HG02623 (cell line): ENCODE measurements around the gene IVD.

Source experiments
- ATAC-seq: cut with Tn5 transposase; IDR thresholded peaks from one replicate; pipeline ENCODE4 v1.9.1; 2021; ENCODE audit warnings: moderate library complexity; ENCODE audit not compliant: unreplicated experiment

Gene IVD

GRCh38 chr15:40436892-40437751 is 31.5 kb downstream of the IVD start:
- no peak for ATAC-seq

- ATAC-seq, result no peak
Observed at GRCh38 chr15:40437752-40438687, 32.4 kb downstream of the IVD start.

GRCh38 chr15:40438712-40439111 is 33.1 kb downstream of the IVD start:
- no peak for ATAC-seq

GRCh38 chr15:40439461-40439959 is 33.9 kb downstream of the IVD start:
- no peak for ATAC-seq

- ATAC-seq, result no peak
Observed at GRCh38 chr15:40439960-40440742, 34.6 kb downstream of the IVD start.

- peak; percentile 92 for ATAC-seq
Observed at GRCh38 chr15:40440743-40441564, 35.4 kb downstream of the IVD start, which contains the start of gene BAHD1. Gene BAHD1, plus strand, starts transcription at chr15:40440953. Its CDS starts 17,512 bp downstream, at chr15:40458465.

- ATAC-seq, result no peak
Observed at GRCh38 chr15:40441565-40442531, 36.3 kb downstream of the IVD start.

- no peak for ATAC-seq
Observed at GRCh38 chr15:40443255-40443654, 37.7 kb downstream of the IVD start.

GRCh38 chr15:40443846-40444245 is 38.3 kb downstream of the IVD start:
- no peak for ATAC-seq

- no peak for ATAC-seq
Observed at GRCh38 chr15:40444736-40445135, 39.1 kb downstream of the IVD start.

GRCh38 chr15:40445421-40445922 is 39.9 kb downstream of the IVD start:
- no peak for ATAC-seq

GRCh38 chr15:40446144-40446543 is 40.5 kb downstream of the IVD start:
- no peak for ATAC-seq

- no peak for ATAC-seq
Observed at GRCh38 chr15:40448354-40448753, 42.8 kb downstream of the IVD start.

GRCh38 chr15:40449275-40449674 is 43.7 kb downstream of the IVD start:
- no peak for ATAC-seq

GRCh38 chr15:40450047-40450446 is 44.5 kb downstream of the IVD start:
- ATAC-seq, result no peak

- ATAC-seq, result no peak
Observed at GRCh38 chr15:40451527-40452158, 46.0 kb downstream of the IVD start.

GRCh38 chr15:40452296-40453090 is 46.9 kb downstream of the IVD start:
- peak; percentile 41 for ATAC-seq
